CD4-positive, CD25-positive, alpha-beta regulatory T cell (primary cell): ENCODE data around the gene CAB39. TPM values are rescaled to one million over a fixed set of nuclear protein-coding genes. Genes with fewer than 3 reads are reported as not detected.

Experiments
- ATAC-seq, 2 donors: fragments of 150-1000 bp; cut with Tn5 transposase; one replicate each; pipeline ENCODE4 v1.10.0; 2021; ENCODE audit warnings: low read depth in 2 of 2, moderate number of reproducible peaks in 2 of 2, moderate library complexity in 1 of 2
- DNase-seq, 3 donors: peaks; one replicate each; pipeline versions ENCODE4 v3.0.0 to v3.0.0-alpha.2; 2012 to 2022; ENCODE audit warnings: mixed read lengths in 1 of 3
- H3K27ac ChIP-seq: one replicate; pipeline ENCODE4 v1.7.0; 2013; ENCODE audit warnings: mild to moderate bottlenecking, low read length; ENCODE audit not compliant: insufficient read depth, poor library complexity, severe bottlenecking
- H3K27me3 ChIP-seq: one replicate; pipeline ENCODE4 v1.7.0; 2013; ENCODE audit warnings: low read length; ENCODE audit not compliant: control insufficient read depth, insufficient read depth
- H3K36me3 ChIP-seq: one replicate; pipeline ENCODE4 v1.7.0; 2013; ENCODE audit warnings: mild to moderate bottlenecking, low read length, moderate library complexity; ENCODE audit not compliant: control insufficient read depth, insufficient read depth
- H3K4me1 ChIP-seq: 2 replicates; pipeline ENCODE4 v1.7.0; 2013; ENCODE audit warnings: mild to moderate bottlenecking, low read length; ENCODE audit not compliant: insufficient read depth, control insufficient read depth, poor library complexity, severe bottlenecking
- H3K4me3 ChIP-seq: one replicate; pipeline ENCODE4 v1.7.0; 2013; ENCODE audit warnings: low read depth, mild to moderate bottlenecking, low read length, moderate library complexity
- H3K9me3 ChIP-seq, 2 experiments: 1 replicate in 1 of 2; 2 replicates in 1 of 2; pipeline ENCODE4 v1.7.0; 2013; ENCODE audit warnings: low read length in 2 of 2, mild to moderate bottlenecking in 1 of 2, moderate library complexity in 1 of 2; ENCODE audit not compliant: control insufficient read depth in 2 of 2
- H3K27ac Mint-ChIP-seq, 3 donors: one replicate each; pipeline ENCODE4 v1.8.0; 2020 to 2022; ENCODE audit warnings: mild to moderate bottlenecking in 3 of 3, mixed read lengths in 3 of 3, moderate library complexity in 2 of 3
- H3K27me3 Mint-ChIP-seq: one replicate; pipeline ENCODE4 v1.8.0; 2022; ENCODE audit warnings: mild to moderate bottlenecking, mixed read lengths
- H3K36me3 Mint-ChIP-seq: one replicate; pipeline ENCODE4 v1.8.0; 2020; ENCODE audit warnings: mixed read lengths
- H3K4me1 Mint-ChIP-seq, 4 donors: one replicate each; pipeline ENCODE4 v1.8.0; 2020 to 2022; ENCODE audit warnings: mixed read lengths in 4 of 4, mild to moderate bottlenecking in 1 of 4
- H3K4me3 Mint-ChIP-seq, 4 donors: one replicate each; pipeline ENCODE4 v1.8.0; 2020 to 2022; ENCODE audit warnings: mild to moderate bottlenecking in 4 of 4, mixed read lengths in 4 of 4, moderate library complexity in 3 of 4
- H3K9me3 Mint-ChIP-seq, 7 donors: one replicate each; pipeline ENCODE4 v1.8.0; 2020 to 2022; ENCODE audit warnings: mixed read lengths in 7 of 7, mild to moderate bottlenecking in 3 of 7, moderate library complexity in 2 of 7
- polyA plus RNA-seq, 4 donors: library from polyadenylated mRNA; unstranded; fragments of 300-500 nt; fragmentation: Illumina TruSeq; gene quantifications; one replicate each; pipeline ENCODE4 v1.2.3, GENCODE V29; 2021
- total RNA-seq: library from RNA; stranded (reverse); gene quantifications from one replicate; pipeline ENCODE4 v1.2.3, GENCODE V29; 2022

The CAB39 gene
- total and polyA plus RNA-seq, 5 donors from 2014 or later, result 64.3 to 114 (median 85.8) TPM

GRCh38 chr2:230706053-230706521 is 6.6 kb upstream of the CAB39 start:
- peaks cover 0 to 3% of the 10 kb centered on the region in 2 experiments for H3K9me3 ChIP-seq
- H3K4me1 ChIP-seq, result peaks cover under 1% of the 10 kb centered on the region
- Mint-ChIP-seq H3K27ac (no peak overlapping the region), H3K36me3 (peaks cover 8% of the 10 kb centered on the region), H3K27me3 (no peaks in the 10 kb centered on the region), H3K4me3 (peak overlapping the region in 2 of 4 donors; percentile 7 to 45), H3K4me1 (peaks cover 0 to 5% (median 5%) of the 10 kb centered on the region in 4 donors), H3K9me3 (peaks cover 0 to 15% (median 5%) of the 10 kb centered on the region in 7 donors)
- H3K27ac ChIP-seq, result no peak overlapping the region
- no peaks in the 10 kb centered on the region for H3K27me3 ChIP-seq
- no peak for ATAC-seq
- no peak overlapping the region for H3K4me3 ChIP-seq
- DNase-seq, result no peak
- no peaks in the 10 kb centered on the region for H3K36me3 ChIP-seq

GRCh38 chr2:230706966-230707365 is 5.7 kb upstream of the CAB39 start:
- H3K4me1 ChIP-seq, result peaks cover 5% of the 10 kb centered on the region
- H3K4me1 Mint-ChIP-seq, result peaks cover 0 to 10% (median 3%) of the 10 kb centered on the region in 4 donors
- H3K4me3 Mint-ChIP-seq, result peak overlapping the region in 1 of 4 donors; percentile 45
- DNase-seq (no peak), ATAC-seq (no peak)
- peaks cover 0 to 3% of the 10 kb centered on the region in 2 experiments for H3K9me3 ChIP-seq
- H3K27me3 Mint-ChIP-seq, result no peaks in the 10 kb centered on the region
- no peaks in the 10 kb centered on the region for H3K36me3 ChIP-seq
- H3K27me3 ChIP-seq, result no peaks in the 10 kb centered on the region
- H3K27ac Mint-ChIP-seq, result no peak overlapping the region
- no peak overlapping the region for H3K27ac ChIP-seq
- peaks cover 0 to 13% (median 5%) of the 10 kb centered on the region in 7 donors for H3K9me3 Mint-ChIP-seq
- peaks cover 5% of the 10 kb centered on the region for H3K36me3 Mint-ChIP-seq
- H3K4me3 ChIP-seq, result no peak overlapping the region

- Mint-ChIP-seq H3K4me3 (peak overlapping the region in 1 of 4 donors; percentile 72), H3K27ac (no peak overlapping the region), H3K4me1 (peaks cover 0 to 16% (median 5%) of the 10 kb centered on the region in 4 donors), H3K9me3 (peaks cover 0 to 5% (median 0%) of the 10 kb centered on the region in 7 donors), H3K36me3 (no peaks in the 10 kb centered on the region), H3K27me3 (peaks cover 6% of the 10 kb centered on the region)
- no peak overlapping the region for H3K27ac ChIP-seq
- DNase-seq (no peak), ATAC-seq (no peak)
- no peak overlapping the region for H3K4me3 ChIP-seq
- H3K36me3 ChIP-seq, result no peaks in the 10 kb centered on the region
- no peaks in the 10 kb centered on the region for H3K9me3 ChIP-seq
- H3K27me3 ChIP-seq, result no peaks in the 10 kb centered on the region
- peaks cover 8% of the 10 kb centered on the region for H3K4me1 ChIP-seq
Measured at GRCh38 chr2:230708204-230708603, 4.4 kb upstream of the CAB39 start.

- H3K36me3 ChIP-seq, result no peaks in the 10 kb centered on the region
- no peaks in the 10 kb centered on the region for H3K27me3 ChIP-seq
- H3K4me1 ChIP-seq, result peaks cover 32% of the 10 kb centered on the region
- no peak overlapping the region for H3K27ac ChIP-seq
- H3K9me3 ChIP-seq, result no peaks in the 10 kb centered on the region
- ATAC-seq (no peak), DNase-seq (no peak)
- Mint-ChIP-seq H3K27ac (peak overlapping the region in 1 of 3 donors; percentile 18), H3K27me3 (peaks cover 6% of the 10 kb centered on the region), H3K36me3 (no peaks in the 10 kb centered on the region), H3K4me1 (peaks cover 12 to 35% (median 23%) of the 10 kb centered on the region in 4 donors), H3K9me3 (no peaks in the 10 kb centered on the region), H3K4me3 (peak overlapping the region in 3 of 4 donors; percentile 65 to 96 (median 85))
- H3K4me3 ChIP-seq, result no peak overlapping the region
Measured at GRCh38 chr2:230711224-230711623, 1.4 kb upstream of the CAB39 start.

GRCh38 chr2:230713331-230714135 is 891 bp downstream of the CAB39 start:
- Mint-ChIP-seq H3K4me1 (peaks cover 28 to 52% (median 41%) of the 10 kb centered on the region in 4 donors), H3K27me3 (peaks cover 6% of the 10 kb centered on the region), H3K27ac (peak overlapping the region; percentile 96 to 98 (median 97)), H3K36me3 (peaks cover 4% of the 10 kb centered on the region), H3K9me3 (no peaks in the 10 kb centered on the region), H3K4me3 (peak overlapping the region; percentile 96 to 99 (median 96))
- Histone ChIP-seq H3K27ac (peak overlapping the region; percentile 87), H3K9me3 (no peaks in the 10 kb centered on the region), H3K27me3 (no peaks in the 10 kb centered on the region), H3K36me3 (no peaks in the 10 kb centered on the region), H3K4me3 (peak overlapping the region; percentile 96), H3K4me1 (peaks cover 55% of the 10 kb centered on the region)
- DNase-seq (peak; percentile 26 to 69 (median 46)), ATAC-seq (peak; percentile 19 to 21)

GRCh38 chr2:230714136-230714480 is 1.5 kb downstream of the CAB39 start:
- Mint-ChIP-seq H3K36me3 (peaks cover 4% of the 10 kb centered on the region), H3K4me1 (peaks cover 29 to 57% (median 44%) of the 10 kb centered on the region in 4 donors), H3K27ac (peak overlapping the region; percentile 96 to 98 (median 97)), H3K9me3 (no peaks in the 10 kb centered on the region), H3K4me3 (peak overlapping the region; percentile 96 to 99 (median 96)), H3K27me3 (peaks cover 6% of the 10 kb centered on the region)
- H3K4me1 ChIP-seq, result peaks cover 61% of the 10 kb centered on the region
- no peaks in the 10 kb centered on the region for H3K27me3 ChIP-seq
- no peaks in the 10 kb centered on the region for H3K36me3 ChIP-seq
- ATAC-seq (peak; percentile 60 to 63), DNase-seq (peak; percentile 38 to 79 (median 58))
- H3K27ac ChIP-seq, result peak overlapping the region; percentile 87
- H3K4me3 ChIP-seq, result peak overlapping the region; percentile 96
- no peaks in the 10 kb centered on the region for H3K9me3 ChIP-seq

GRCh38 chr2:230715201-230715600 is 2.6 kb downstream of the CAB39 start:
- peak overlapping the region; percentile 91 to 97 (median 96) for H3K4me3 Mint-ChIP-seq
- Histone ChIP-seq H3K27ac (peak overlapping the region; percentile 87), H3K27me3 (no peaks in the 10 kb centered on the region), H3K4me1 (peaks cover 71% of the 10 kb centered on the region), H3K36me3 (no peaks in the 10 kb centered on the region), H3K9me3 (no peaks in the 10 kb centered on the region), H3K4me3 (peak overlapping the region; percentile 96)
- peaks cover 38 to 68% (median 55%) of the 10 kb centered on the region in 4 donors for H3K4me1 Mint-ChIP-seq
- peaks cover 6% of the 10 kb centered on the region for H3K27me3 Mint-ChIP-seq
- DNase-seq, result peak in 2 of 3 donors; percentile 28 to 53
- H3K9me3 Mint-ChIP-seq, result no peaks in the 10 kb centered on the region
- peaks cover 7% of the 10 kb centered on the region for H3K36me3 Mint-ChIP-seq
- ATAC-seq, result no peak
- H3K27ac Mint-ChIP-seq, result peak overlapping the region; percentile 67 to 97 (median 90)
